ENCODE results near the gene PNPLA6. TPM values are rescaled to one million over a fixed set of nuclear protein-coding genes. Genes with fewer than 3 reads are reported as not detected.

Gene PNPLA6
- polyA plus RNA-seq, 1 of the 3 experiments (the other 2 are of a cell fraction): 90.5 TPM

GRCh38 chr19:7527516-7528191 is 7.9 kb upstream of the PNPLA6 start:
- H3K9me2 ChIP-seq: no peaks in the 10 kb centered on the region
- ChIA-PET CTCF (no interaction called here), POLR2A (no interaction called here)
- TF ChIP-seq TCF12 (IDR thresholded peaks at IDR 0.05) (no peak), GATA2 (CRISPR knock-in tag; IDR thresholded peaks at IDR 0.05) (no peak), IRF3 (IDR thresholded peaks at IDR 0.05; ENCODE audit: low read depth, low read length) (no peak)
- TF ChIP-seq, protein P1, sequence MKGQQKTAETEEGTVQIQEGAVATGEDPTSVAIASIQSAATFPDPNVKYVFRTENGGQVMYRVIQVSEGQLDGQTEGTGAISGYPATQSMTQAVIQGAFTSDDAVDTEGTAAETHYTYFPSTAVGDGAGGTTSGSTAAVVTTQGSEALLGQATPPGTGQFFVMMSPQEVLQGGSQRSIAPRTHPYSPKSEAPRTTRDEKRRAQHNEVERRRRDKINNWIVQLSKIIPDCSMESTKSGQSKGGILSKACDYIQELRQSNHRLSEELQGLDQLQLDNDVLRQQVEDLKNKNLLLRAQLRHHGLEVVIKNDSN (IDR thresholded peaks at IDR 0.05; ENCODE audit: borderline replicate concordance, low read depth): no peak
- H2AFZ ChIP-seq (ENCODE audit: low read depth): no peak overlapping the region
- H3K36me3 ChIP-seq (replicated peaks in 1 of 2; ENCODE audit: control insufficient read depth in 1 of 2, insufficient read depth in 2 of 2, low read length in 1 of 2): peaks cover 0 to 3% of the 10 kb centered on the region in 2 experiments
- no peaks in the 10 kb centered on the region for H4K20me1 ChIP-seq (ENCODE audit: insufficient read depth)
- no peaks in the 10 kb centered on the region for H3K27me3 ChIP-seq (ENCODE audit: insufficient read depth)
- H3K9me3 ChIP-seq: no peaks in the 10 kb centered on the region
- peaks cover 5 to 9% of the 10 kb centered on the region in 2 experiments; a peak in 2 of 4 replicates for H3K4me1 ChIP-seq (ENCODE audit: control insufficient read depth in 1 of 2, insufficient read depth in 2 of 2, low read depth in 1 of 2, low read length in 1 of 2)
- peaks cover 5% of the 10 kb centered on the region for H3K79me2 ChIP-seq (ENCODE audit: insufficient read depth)
- no peak overlapping the region for H3K4me2 ChIP-seq
- H3K9ac ChIP-seq: no peak overlapping the region
- DNase-seq: no peak
- no peak overlapping the region for H3K27ac ChIP-seq (ENCODE audit: low read depth in 2 of 2, low read length in 1 of 2)
- no peak overlapping the region for H3K4me3 ChIP-seq (ENCODE audit: low read depth in 2 of 2, low read length in 1 of 2)
- WGBS (ENCODE audit: low lambda C conversion rate): 96% methylated on average over 4 of the region's 25 CpGs
- H3F3A ChIP-seq (replicated peaks; ENCODE audit: insufficient read depth): no peaks in the 10 kb centered on the region

- ChIA-PET CTCF (no interaction called here), POLR2A (no interaction called here)
- H3K9me2 ChIP-seq: no peaks in the 10 kb centered on the region
- H3K4me1 ChIP-seq (ENCODE audit: control insufficient read depth in 1 of 2, insufficient read depth in 2 of 2, low read depth in 1 of 2, low read length in 1 of 2): peaks cover 4 to 9% of the 10 kb centered on the region in 2 experiments; a peak in 2 of 4 replicates
- TF ChIP-seq CHD2 (IDR thresholded peaks at IDR 0.05; ENCODE audit: low read length, partially characterized antibody): no peak
- TF ChIP-seq TEAD4 (IDR thresholded peaks at IDR 0.05; ENCODE audit: borderline replicate concordance, insufficient read depth): no peak
- TF ChIP-seq, protein P2, sequence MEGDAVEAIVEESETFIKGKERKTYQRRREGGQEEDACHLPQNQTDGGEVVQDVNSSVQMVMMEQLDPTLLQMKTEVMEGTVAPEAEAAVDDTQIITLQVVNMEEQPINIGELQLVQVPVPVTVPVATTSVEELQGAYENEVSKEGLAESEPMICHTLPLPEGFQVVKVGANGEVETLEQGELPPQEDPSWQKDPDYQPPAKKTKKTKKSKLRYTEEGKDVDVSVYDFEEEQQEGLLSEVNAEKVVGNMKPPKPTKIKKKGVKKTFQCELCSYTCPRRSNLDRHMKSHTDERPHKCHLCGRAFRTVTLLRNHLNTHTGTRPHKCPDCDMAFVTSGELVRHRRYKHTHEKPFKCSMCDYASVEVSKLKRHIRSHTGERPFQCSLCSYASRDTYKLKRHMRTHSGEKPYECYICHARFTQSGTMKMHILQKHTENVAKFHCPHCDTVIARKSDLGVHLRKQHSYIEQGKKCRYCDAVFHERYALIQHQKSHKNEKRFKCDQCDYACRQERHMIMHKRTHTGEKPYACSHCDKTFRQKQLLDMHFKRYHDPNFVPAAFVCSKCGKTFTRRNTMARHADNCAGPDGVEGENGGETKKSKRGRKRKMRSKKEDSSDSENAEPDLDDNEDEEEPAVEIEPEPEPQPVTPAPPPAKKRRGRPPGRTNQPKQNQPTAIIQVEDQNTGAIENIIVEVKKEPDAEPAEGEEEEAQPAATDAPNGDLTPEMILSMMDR (IDR thresholded peaks at IDR 0.05): no peak
- no peak for TF ChIP-seq TCF12 (IDR thresholded peaks at IDR 0.05)
- TF ChIP-seq IRF3 (IDR thresholded peaks at IDR 0.05; ENCODE audit: low read depth, low read length): no peak
- no peak for TF ChIP-seq GABPA (IDR thresholded peaks at IDR 0.05; ENCODE audit: low read depth)
- TF ChIP-seq FOXM1 (IDR thresholded peaks at IDR 0.05; ENCODE audit: low read depth): no peak
- no peak for TF ChIP-seq MXI1 (IDR thresholded peaks at IDR 0.05; ENCODE audit: low read depth, low read length)
- no peak for TF ChIP-seq FOSL2 (IDR thresholded peaks at IDR 0.05; ENCODE audit: borderline replicate concordance, low read depth)
- TF ChIP-seq SIN3A (IDR thresholded peaks at IDR 0.05; ENCODE audit: borderline replicate concordance, low read depth, low read length): no peak
- TF ChIP-seq, protein P3, sequence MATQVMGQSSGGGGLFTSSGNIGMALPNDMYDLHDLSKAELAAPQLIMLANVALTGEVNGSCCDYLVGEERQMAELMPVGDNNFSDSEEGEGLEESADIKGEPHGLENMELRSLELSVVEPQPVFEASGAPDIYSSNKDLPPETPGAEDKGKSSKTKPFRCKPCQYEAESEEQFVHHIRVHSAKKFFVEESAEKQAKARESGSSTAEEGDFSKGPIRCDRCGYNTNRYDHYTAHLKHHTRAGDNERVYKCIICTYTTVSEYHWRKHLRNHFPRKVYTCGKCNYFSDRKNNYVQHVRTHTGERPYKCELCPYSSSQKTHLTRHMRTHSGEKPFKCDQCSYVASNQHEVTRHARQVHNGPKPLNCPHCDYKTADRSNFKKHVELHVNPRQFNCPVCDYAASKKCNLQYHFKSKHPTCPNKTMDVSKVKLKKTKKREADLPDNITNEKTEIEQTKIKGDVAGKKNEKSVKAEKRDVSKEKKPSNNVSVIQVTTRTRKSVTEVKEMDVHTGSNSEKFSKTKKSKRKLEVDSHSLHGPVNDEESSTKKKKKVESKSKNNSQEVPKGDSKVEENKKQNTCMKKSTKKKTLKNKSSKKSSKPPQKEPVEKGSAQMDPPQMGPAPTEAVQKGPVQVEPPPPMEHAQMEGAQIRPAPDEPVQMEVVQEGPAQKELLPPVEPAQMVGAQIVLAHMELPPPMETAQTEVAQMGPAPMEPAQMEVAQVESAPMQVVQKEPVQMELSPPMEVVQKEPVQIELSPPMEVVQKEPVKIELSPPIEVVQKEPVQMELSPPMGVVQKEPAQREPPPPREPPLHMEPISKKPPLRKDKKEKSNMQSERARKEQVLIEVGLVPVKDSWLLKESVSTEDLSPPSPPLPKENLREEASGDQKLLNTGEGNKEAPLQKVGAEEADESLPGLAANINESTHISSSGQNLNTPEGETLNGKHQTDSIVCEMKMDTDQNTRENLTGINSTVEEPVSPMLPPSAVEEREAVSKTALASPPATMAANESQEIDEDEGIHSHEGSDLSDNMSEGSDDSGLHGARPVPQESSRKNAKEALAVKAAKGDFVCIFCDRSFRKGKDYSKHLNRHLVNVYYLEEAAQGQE (IDR thresholded peaks at IDR 0.05; ENCODE audit: low read depth, low read length): no peak
- no peak for TF ChIP-seq POLR2AphosphoS5 (IDR thresholded peaks at IDR 0.05; ENCODE audit: low read depth, low read length)
- TF ChIP-seq GATA2 (CRISPR knock-in tag; IDR thresholded peaks at IDR 0.05): no peak
- no peak for TF ChIP-seq EZH2phosphoT487 (IDR thresholded peaks at IDR 0.05; ENCODE audit: borderline replicate concordance, low read depth)
- TF ChIP-seq NRF1 (IDR thresholded peaks at IDR 0.05; ENCODE audit: low read depth, low read length): no peak
- TF ChIP-seq PBX3 (IDR thresholded peaks at IDR 0.05): no peak
- peaks cover 0 to 3% of the 10 kb centered on the region in 2 experiments for H3K36me3 ChIP-seq (replicated peaks in 1 of 2; ENCODE audit: control insufficient read depth in 1 of 2, insufficient read depth in 2 of 2, low read length in 1 of 2)
- H4K20me1 ChIP-seq (ENCODE audit: insufficient read depth): no peaks in the 10 kb centered on the region
- DNase-seq: no peak
- H3K79me2 ChIP-seq (ENCODE audit: insufficient read depth): peaks cover 1% of the 10 kb centered on the region
- H3K9ac ChIP-seq: no peak overlapping the region
- no peaks in the 10 kb centered on the region for H3F3A ChIP-seq (replicated peaks; ENCODE audit: insufficient read depth)
- no peaks in the 10 kb centered on the region for H3K27me3 ChIP-seq (ENCODE audit: insufficient read depth)
- H3K4me3 ChIP-seq (ENCODE audit: low read depth in 2 of 2, low read length in 1 of 2): no peak overlapping the region
- no peaks in the 10 kb centered on the region for H3K9me3 ChIP-seq
- no peak overlapping the region for H3K4me2 ChIP-seq
- WGBS (ENCODE audit: low lambda C conversion rate): 93% methylated on average over 5 of the region's 7 CpGs
- no peak overlapping the region for H2AFZ ChIP-seq (ENCODE audit: low read depth)
- no peak overlapping the region for H3K27ac ChIP-seq (ENCODE audit: low read depth in 2 of 2, low read length in 1 of 2)
Observed at GRCh38 chr19:7528192-7528519, 7.4 kb upstream of the PNPLA6 start.
